Smooth muscle cell (in vitro differentiated cells): ENCODE results near the gene EPS8L1. TPM values are rescaled to one million over a fixed set of nuclear protein-coding genes. Genes with fewer than 3 reads are reported as not detected.

Source experiments
- DNase-seq: peaks from one replicate; lab custom pipeline; 2025; ENCODE audit not compliant: unreplicated experiment; lab: John Stamatoyannopoulos, UW
- H2AFZ ChIP-seq: fragments of 200-600 bp; sonication (generic); 2 replicates; pipeline ENCODE4 v1.6.0; 2016; ENCODE audit warnings: antibody characterized with exemption, low read depth, mild to moderate bottlenecking
- H3F3A ChIP-seq: fragments of 200-600 bp; sonication (generic); 2 replicates; pipeline ENCODE4 v1.6.0; 2017; ENCODE audit warnings: antibody characterized with exemption, low read depth
- H3K27ac ChIP-seq: fragments of 200-600 bp; sonication (generic); 2 replicates; pipeline ENCODE4 v1.5.1; 2016; ENCODE audit warnings: low read depth, mild to moderate bottlenecking
- H3K27me3 ChIP-seq: fragments of 200-600 bp; sonication (generic); 2 replicates; pipeline ENCODE4 v1.6.1; 2016; ENCODE audit warnings: low read depth, mild to moderate bottlenecking
- H3K36me3 ChIP-seq: fragments of 200-600 bp; sonication (generic); 2 replicates; pipeline ENCODE4 v1.5.1; 2016; ENCODE audit warnings: low read depth
- H3K4me1 ChIP-seq: fragments of 200-600 bp; sonication (generic); 2 replicates; pipeline ENCODE4 v1.5.1; 2016; ENCODE audit warnings: low read depth
- H3K4me2 ChIP-seq: fragments of 200-600 bp; sonication (generic); 2 replicates; pipeline ENCODE4 v1.6.0; 2016; ENCODE audit warnings: mild to moderate bottlenecking
- H3K4me3 ChIP-seq: fragments of 200-600 bp; sonication (generic); 2 replicates; pipeline ENCODE4 v1.5.1; 2016; ENCODE audit warnings: mild to moderate bottlenecking
- H3K79me2 ChIP-seq: fragments of 200-600 bp; sonication (generic); 2 replicates; pipeline ENCODE4 v1.6.0; 2016; ENCODE audit warnings: low read depth, mild to moderate bottlenecking
- H3K9ac ChIP-seq: fragments of 200-600 bp; sonication (generic); 2 replicates; pipeline ENCODE4 v1.6.0; 2016; ENCODE audit warnings: low read depth
- H3K9me3 ChIP-seq: fragments of 200-600 bp; sonication (generic); replicated peaks from 2 replicates; pipeline ENCODE4 v1.5.1; 2016; ENCODE audit warnings: low read depth
- H4K20me1 ChIP-seq: fragments of 200-600 bp; sonication (generic); 2 replicates; pipeline ENCODE4 v1.6.0; 2016; ENCODE audit warnings: low read depth
- CTCF ChIP-seq: fragments of 200-600 bp; sonication (generic); IDR thresholded peaks from 2 replicates; pipeline ENCODE4 v1.5.1; 2017; ENCODE audit warnings: borderline replicate concordance, mild to moderate bottlenecking, antibody characterized with exemption; ENCODE audit not compliant: insufficient read depth, poor library complexity, severe bottlenecking
- WGBS: methylation state at CpG from one replicate; pipeline ENCODE4 v1.1.7; 2016; ENCODE audit warnings: low lambda C conversion rate; 5-methylcytosine and 5-hydroxymethylcytosine counted together
- polyA plus RNA-seq: library from polyadenylated mRNA; unstranded; fragments of >200 nt; fragmentation: Nextera tagmentation; extraction: Ambion mirVana; gene quantifications from 2 replicates; pipeline ENCODE4 v1.2.1, GENCODE V29; 2016
- total RNA-seq: library from RNA; depleted of rRNA; stranded (reverse); fragments of >200 nt; gene quantifications from 2 replicates; pipeline ENCODE4 v1.2.3, GENCODE V29; 2014

The EPS8L1 gene
- total and polyA plus RNA-seq, 2 experiments from 2014 or later = 16.8 to 32.9 TPM

GRCh38 chr19:55091126-55091910 lies 15.6 kb downstream of the EPS8L1 start:
- H2AFZ ChIP-seq = no peak overlapping the region
- WGBS = 97% methylated on average over 28 of the region's 32 CpGs

GRCh38 chr19:55091955-55092354 lies 16.3 kb downstream of the EPS8L1 start:
- DNase-seq = no peak
- no peak for TF ChIP-seq CTCF
- no peak overlapping the region for H3K4me2 ChIP-seq
- peaks cover 8% of the 10 kb centered on the region for H3K4me1 ChIP-seq
- no peak overlapping the region for H3K27ac ChIP-seq
- no peaks in the 10 kb centered on the region for H3K9me3 ChIP-seq
- H3F3A ChIP-seq = peaks cover 6% of the 10 kb centered on the region
- no peak overlapping the region for H3K9ac ChIP-seq
- H3K36me3 ChIP-seq = no peaks in the 10 kb centered on the region
- WGBS = 89% methylated on average over 11 of the region's 27 CpGs
- H3K79me2 ChIP-seq = no peaks in the 10 kb centered on the region
- H3K4me3 ChIP-seq = no peak overlapping the region
- no peaks in the 10 kb centered on the region for H3K27me3 ChIP-seq
- peaks cover 36% of the 10 kb centered on the region for H4K20me1 ChIP-seq
- no peak overlapping the region for H2AFZ ChIP-seq

More at GRCh38 chr19:55091126-55091910, 15.6 kb downstream of the EPS8L1 start:
- no peak overlapping the region for H3K4me2 ChIP-seq
- peaks cover 6% of the 10 kb centered on the region for H3F3A ChIP-seq
- peaks cover 4% of the 10 kb centered on the region for H3K27me3 ChIP-seq
- H3K9me3 ChIP-seq = no peaks in the 10 kb centered on the region
- no peak overlapping the region for H3K9ac ChIP-seq
- no peaks in the 10 kb centered on the region for H3K79me2 ChIP-seq
- no peak overlapping the region for H3K27ac ChIP-seq
- DNase-seq = no peak
- peaks cover 8% of the 10 kb centered on the region for H3K4me1 ChIP-seq
- peaks cover 33% of the 10 kb centered on the region for H4K20me1 ChIP-seq
- H3K36me3 ChIP-seq = no peaks in the 10 kb centered on the region
- no peak for TF ChIP-seq CTCF
- H3K4me3 ChIP-seq = no peak overlapping the region

- no peak for DNase-seq
- no peak overlapping the region for H3K9ac ChIP-seq
- peaks cover 31% of the 10 kb centered on the region for H4K20me1 ChIP-seq
- no peaks in the 10 kb centered on the region for H3K79me2 ChIP-seq
- 83% methylated on average over 38 of the region's 49 CpGs for WGBS
- H2AFZ ChIP-seq = no peak overlapping the region
- no peaks in the 10 kb centered on the region for H3K27me3 ChIP-seq
- peaks cover 8% of the 10 kb centered on the region for H3K4me1 ChIP-seq
- TF ChIP-seq CTCF = no peak
- no peaks in the 10 kb centered on the region for H3K36me3 ChIP-seq
- no peak overlapping the region for H3K4me2 ChIP-seq
- H3F3A ChIP-seq = peaks cover 6% of the 10 kb centered on the region
- no peak overlapping the region for H3K27ac ChIP-seq
- H3K4me3 ChIP-seq = no peak overlapping the region
- no peaks in the 10 kb centered on the region for H3K9me3 ChIP-seq
Observed at GRCh38 chr19:55092423-55093318, 17.0 kb downstream of the EPS8L1 start.
